Cardiac ventricle fibroblast (primary cell): ENCODE measurements around the gene TYW1B. TPM values are rescaled to one million over a fixed set of nuclear protein-coding genes. Genes with fewer than 3 reads are reported as not detected.

Source experiments
- total RNA-seq: library from RNA; depleted of rRNA; stranded (reverse); fragments of >200 nt; gene quantifications from 2 replicates; pipeline ENCODE4 v1.2.3, GENCODE V29; 2015

The TYW1B gene, protein sequence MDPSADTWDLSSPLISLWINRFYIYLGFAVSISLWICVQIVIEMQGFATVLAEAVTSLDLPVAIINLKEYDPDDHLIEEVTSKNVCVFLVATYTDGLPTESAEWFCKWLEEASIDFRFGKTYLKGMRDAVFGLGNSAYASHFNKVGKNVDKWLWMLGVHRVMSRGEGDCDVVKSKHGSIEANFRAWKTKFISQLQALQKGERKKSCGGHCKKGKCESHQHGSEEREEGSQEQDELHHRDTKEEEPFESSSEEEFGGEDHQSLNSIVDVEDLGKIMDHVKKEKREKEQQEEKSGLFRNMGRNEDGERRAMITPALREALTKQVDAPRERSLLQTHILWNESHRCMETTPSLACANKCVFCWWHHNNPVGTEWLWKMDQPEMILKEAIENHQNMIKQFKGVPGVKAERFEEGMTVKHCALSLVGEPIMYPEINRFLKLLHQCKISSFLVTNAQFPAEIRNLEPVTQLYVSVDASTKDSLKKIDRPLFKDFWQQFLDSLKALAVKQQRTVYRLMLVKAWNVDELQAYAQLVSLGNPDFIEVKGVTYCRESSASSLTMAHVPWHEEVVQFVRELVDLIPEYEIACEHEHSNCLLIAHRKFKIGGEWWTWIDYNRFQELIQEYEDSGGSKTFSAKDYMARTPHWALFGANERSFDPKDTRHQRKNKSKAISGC
- 0.25 and 0.88 TPM in 2 replicates for total RNA-seq

DNA sequence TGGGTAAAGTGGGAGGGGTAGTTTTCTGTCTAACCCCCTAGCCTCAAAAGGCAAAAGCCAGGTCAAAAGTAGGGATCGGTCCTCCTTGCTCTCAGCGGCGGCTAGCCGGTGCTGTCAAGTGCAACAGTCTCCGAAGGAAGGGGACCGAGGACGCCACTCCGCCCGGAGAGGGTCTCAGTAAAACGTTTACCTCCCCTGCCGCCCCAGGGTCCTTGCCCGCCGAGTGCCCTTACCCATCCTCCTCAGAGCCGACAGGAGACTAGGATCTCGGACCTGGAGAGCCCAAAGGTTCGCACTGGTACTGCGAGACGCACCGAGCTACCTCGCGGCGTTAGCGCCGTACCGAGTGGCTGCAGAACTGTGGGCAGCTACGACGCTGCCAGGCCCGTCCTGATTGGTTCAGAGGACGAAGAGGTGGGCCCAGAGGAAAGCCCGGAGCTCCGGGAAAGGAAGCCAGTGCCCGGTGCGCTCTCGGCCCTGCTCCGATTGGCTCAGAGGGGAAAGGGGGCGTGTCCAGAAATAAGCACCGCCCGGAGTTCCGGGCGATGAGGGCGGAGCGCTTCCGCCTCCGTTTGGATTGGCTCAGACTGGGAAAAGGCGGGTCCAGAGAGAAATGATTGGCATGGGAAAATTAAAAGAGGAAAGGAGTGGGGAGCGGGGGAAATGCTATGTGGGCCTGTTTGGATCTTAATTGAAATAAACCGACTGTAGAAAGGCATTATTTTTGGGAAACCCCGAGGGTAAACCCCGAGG lies at the start of gene TYW1B:
TSS of gene TYW1B (minus strand) at position 362 of the 753 bp plus-strand sequence. CDS start at position 237, 125 bp downstream.

Other genes with a start within 250 kb of the TYW1B start
- gene POM121, start 96.9 kb upstream of the TYW1B start, total RNA-seq: 12.2 and 14.1 TPM in 2 replicates
- gene TRIM74, start 141.3 kb upstream of the TYW1B start, total RNA-seq: not detected in 2 replicates
- not detected in 2 replicates for gene SPDYE8, start 201.6 kb upstream of the TYW1B start, total RNA-seq
- not detected in 2 replicates for gene SPDYE11, start 229.7 kb upstream of the TYW1B start, total RNA-seq